ENCODE results near the gene SLC9A3. TPM values are rescaled to one million over a fixed set of nuclear protein-coding genes. Genes with fewer than 3 reads are reported as not detected.

The SLC9A3 gene
- total RNA-seq, 1 experiment from 2014 or later: 1.9 TPM

GRCh38 chr5:481347-481746, 42.9 kb downstream of the SLC9A3 start:
- CTCF ChIA-PET: no interaction called here
- Histone ChIP-seq H3K36me3 (ENCODE audit: insufficient read depth, low read length, poor library complexity, severe bottlenecking) (no peaks in the 10 kb centered on the region), H3K27me3 (replicated peaks; ENCODE audit: insufficient read depth, low read depth, low read length, poor library complexity) (peaks cover 27% of the 10 kb centered on the region)

GRCh38 chr5:479566-480319, 44.5 kb downstream of the SLC9A3 start:
- intact Hi-C loops (cut with micrococcal nuclease; ENCODE audit: unreplicated experiment): no loop called here
- H3K4me3 ChIP-seq (ENCODE audit: low read depth, low read length, poor library complexity, severe bottlenecking): no peak overlapping the region
- peaks cover 38% of the 10 kb centered on the region for H3K27me3 ChIP-seq (replicated peaks; ENCODE audit: insufficient read depth, low read depth, low read length, poor library complexity)
- ChIA-PET POLR2A (ENCODE audit: low non-redundant PET) (no interaction called here), CTCF (no interaction called here)
- DNase-seq (ENCODE audit: low spot score): no peak
- H3K9me3 ChIP-seq (ENCODE audit: low read depth, low read length, poor library complexity, severe bottlenecking): no peaks in the 10 kb centered on the region
- no peaks in the 10 kb centered on the region for H3K4me1 ChIP-seq (ENCODE audit: insufficient read depth, low read length, poor library complexity, severe bottlenecking)
- TF ChIP-seq CTCF (conservative IDR thresholded peaks at IDR 0.05; ENCODE audit: low read depth, low read length) (no peak), EZH2 (IDR thresholded peaks at IDR 0.05; ENCODE audit: borderline replicate concordance, low read depth, low read length, poor library complexity, severe bottlenecking) (no peak)
- H3K27ac ChIP-seq (ENCODE audit: low read depth, low read length, poor library complexity, severe bottlenecking): no peak overlapping the region
- no peaks in the 10 kb centered on the region for H3K36me3 ChIP-seq (ENCODE audit: insufficient read depth, low read length, poor library complexity, severe bottlenecking)
- no TSS peak for BruUV-seq (replicated peaks)

More at GRCh38 chr5:481347-481746, 42.9 kb downstream of the SLC9A3 start:
- POLR2A ChIA-PET (ENCODE audit: low non-redundant PET): no interaction called here
- TF ChIP-seq CTCF (conservative IDR thresholded peaks at IDR 0.05; ENCODE audit: low read depth, low read length): no peak
- intact Hi-C loops (cut with micrococcal nuclease; ENCODE audit: unreplicated experiment): no loop called here
- no TSS peak for BruUV-seq (replicated peaks)
- H3K4me1 ChIP-seq (ENCODE audit: insufficient read depth, low read length, poor library complexity, severe bottlenecking): no peaks in the 10 kb centered on the region
- no peak for DNase-seq (ENCODE audit: low spot score)
- H3K27ac ChIP-seq (ENCODE audit: low read depth, low read length, poor library complexity, severe bottlenecking): no peak overlapping the region
- no peaks in the 10 kb centered on the region for H3K9me3 ChIP-seq (ENCODE audit: low read depth, low read length, poor library complexity, severe bottlenecking)
- H3K4me3 ChIP-seq (ENCODE audit: low read depth, low read length, poor library complexity, severe bottlenecking): no peak overlapping the region

- no peak for DNase-seq (ENCODE audit: low spot score)
- no peak overlapping the region for H3K4me3 ChIP-seq (ENCODE audit: low read depth, low read length, poor library complexity, severe bottlenecking)
- POLR2A ChIA-PET (ENCODE audit: low non-redundant PET): no interaction called here
Measured at GRCh38 chr5:478982-479535, 45.2 kb downstream of the SLC9A3 start.

More at GRCh38 chr5:478982-479535, 45.2 kb downstream of the SLC9A3 start:
- CTCF ChIA-PET: no interaction called here
- no peaks in the 10 kb centered on the region for H3K36me3 ChIP-seq (ENCODE audit: insufficient read depth, low read length, poor library complexity, severe bottlenecking)
- TF ChIP-seq EZH2 (IDR thresholded peaks at IDR 0.05; ENCODE audit: borderline replicate concordance, low read depth, low read length, poor library complexity, severe bottlenecking): no peak
- TF ChIP-seq CTCF (conservative IDR thresholded peaks at IDR 0.05; ENCODE audit: low read depth, low read length): no peak
- peaks cover 41% of the 10 kb centered on the region for H3K27me3 ChIP-seq (replicated peaks; ENCODE audit: insufficient read depth, low read depth, low read length, poor library complexity)
- intact Hi-C loops (cut with micrococcal nuclease; ENCODE audit: unreplicated experiment): no loop called here
- BruUV-seq (replicated peaks): no TSS peak
- H3K27ac ChIP-seq (ENCODE audit: low read depth, low read length, poor library complexity, severe bottlenecking): no peak overlapping the region
- no peaks in the 10 kb centered on the region for H3K9me3 ChIP-seq (ENCODE audit: low read depth, low read length, poor library complexity, severe bottlenecking)
- no peaks in the 10 kb centered on the region for H3K4me1 ChIP-seq (ENCODE audit: insufficient read depth, low read length, poor library complexity, severe bottlenecking)

Measured in A673 (cell line).